Islet precursor cell (in vitro differentiated cells): ENCODE results near the gene HMGCLL1.

Experiments used
- DNase-seq: peaks from one replicate; pipeline ENCODE4 v3.0.0-alpha.2; 2018

HMGCLL1 gene

DNA sequence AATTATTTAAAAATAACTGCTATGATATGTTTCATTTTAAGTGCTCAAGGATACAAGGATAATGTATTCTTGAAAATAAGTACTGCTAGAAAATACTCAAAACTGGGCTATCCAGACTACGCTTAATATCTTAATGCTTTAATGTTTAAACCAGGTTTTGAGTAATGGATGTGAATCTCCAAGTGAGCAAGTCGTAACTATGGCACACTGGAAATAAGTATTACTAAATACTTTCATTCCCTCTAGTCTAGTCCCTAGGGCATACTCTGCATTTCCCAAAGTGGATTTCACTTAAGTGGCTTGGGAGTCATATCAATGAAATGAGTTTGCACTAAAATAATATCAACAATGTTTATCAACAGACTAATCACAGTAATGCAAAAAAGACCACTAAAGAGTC is 48.1 kb downstream of the HMGCLL1 start:
- DNase-seq = no peak

DNA sequence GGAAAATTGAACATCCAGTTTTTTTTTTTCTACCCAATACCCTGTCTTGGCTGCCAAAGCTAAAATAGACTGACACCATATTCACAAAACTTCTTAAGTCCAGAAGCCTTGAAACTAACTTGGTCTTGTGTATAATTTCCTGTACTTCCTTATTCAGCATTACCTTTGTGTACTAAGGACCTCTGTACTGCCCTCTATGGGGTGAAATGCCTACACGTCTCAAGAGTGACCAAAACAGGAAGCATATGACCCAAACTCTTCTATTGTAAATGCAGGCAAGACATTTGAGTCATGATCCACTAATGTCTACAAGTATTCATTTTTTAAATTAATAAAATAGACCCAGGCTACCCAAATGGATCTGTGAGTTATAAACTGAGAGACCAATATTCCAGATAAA is 50.4 kb downstream of the HMGCLL1 start:
- DNase-seq = no peak

DNA sequence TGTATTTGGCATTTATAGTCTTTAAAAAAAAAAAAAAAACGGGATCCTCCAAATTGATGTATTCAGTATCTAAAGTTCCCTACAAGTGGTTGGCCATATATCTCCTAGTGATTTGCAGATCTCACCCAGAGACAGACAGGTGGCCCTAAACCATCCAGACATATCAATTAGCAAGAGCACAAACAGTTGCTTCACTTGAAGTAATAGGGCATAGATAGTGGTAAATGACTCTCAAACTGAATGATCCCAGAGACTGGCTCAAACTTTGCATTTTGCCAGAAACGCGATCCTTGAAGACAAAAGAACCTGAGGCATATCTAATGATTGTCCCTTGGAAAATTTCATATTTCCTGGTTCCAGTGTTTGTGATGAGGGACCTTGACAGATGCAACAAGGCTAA is 54.6 kb downstream of the HMGCLL1 start:
- no peak for DNase-seq

DNA sequence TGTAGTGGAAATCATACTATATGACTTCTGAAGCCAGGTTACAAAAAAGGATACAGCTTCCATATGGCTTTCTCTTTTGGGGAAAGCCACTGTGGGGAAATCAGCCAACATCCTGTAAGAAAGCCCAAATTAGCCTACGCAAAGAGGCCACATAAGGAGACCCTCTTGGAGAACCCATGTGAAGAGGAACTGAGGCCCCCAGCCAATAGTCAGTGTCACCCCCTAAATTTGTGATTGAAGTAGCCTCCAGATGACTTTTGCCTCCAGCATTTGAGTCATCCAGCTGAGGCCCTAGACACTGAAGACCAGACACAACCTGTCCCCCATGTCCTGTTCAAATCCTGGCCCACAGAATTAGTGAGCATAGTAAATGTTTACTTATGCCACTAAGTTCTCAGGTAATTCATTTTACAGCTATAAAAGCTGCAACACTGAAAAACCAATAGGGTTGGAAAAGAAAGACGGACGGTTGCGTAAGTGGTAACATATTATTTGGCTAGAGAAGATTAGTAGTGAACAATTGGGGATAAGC is 60.4 kb downstream of the HMGCLL1 start:
- no peak for DNase-seq

DNA sequence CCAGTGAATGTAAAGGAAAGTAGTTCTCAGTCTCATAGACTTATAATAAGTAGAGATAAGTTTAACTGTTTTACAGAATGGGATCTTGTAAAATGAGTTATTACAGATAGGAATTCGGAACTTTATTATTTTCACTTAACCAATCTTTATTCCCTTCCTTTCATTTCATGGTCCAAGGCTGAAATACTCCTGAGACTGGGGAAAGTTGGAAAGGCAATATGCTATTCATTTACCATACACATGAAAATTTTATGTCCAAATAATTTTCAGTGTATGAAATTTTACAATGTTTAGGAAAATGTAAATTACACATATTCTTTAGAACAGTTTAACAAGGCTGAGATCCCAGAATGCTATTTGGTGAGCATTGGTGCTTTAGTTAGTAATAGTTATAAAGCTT is 62.3 kb downstream of the HMGCLL1 start:
- DNase-seq = no peak

DNA sequence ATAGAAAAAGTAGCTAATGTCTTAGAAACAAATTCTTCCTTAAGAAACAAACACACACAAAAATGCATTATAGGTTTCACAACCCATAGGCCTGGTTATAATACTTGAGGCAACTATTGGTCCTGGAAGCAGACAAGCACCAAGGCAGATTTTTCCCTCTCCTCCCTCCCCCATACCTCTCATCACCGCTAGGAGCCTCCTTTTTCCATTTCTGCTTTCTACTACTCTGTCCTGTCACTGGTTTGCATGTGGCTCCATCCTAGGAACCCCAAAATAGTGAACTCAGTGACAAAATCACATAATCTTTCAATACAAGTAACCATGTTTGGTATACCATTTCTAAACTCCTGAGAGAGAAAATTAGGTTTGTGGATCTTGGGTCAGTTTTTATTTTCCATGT is 66.1 kb downstream of the HMGCLL1 start:
- no peak for DNase-seq

DNA sequence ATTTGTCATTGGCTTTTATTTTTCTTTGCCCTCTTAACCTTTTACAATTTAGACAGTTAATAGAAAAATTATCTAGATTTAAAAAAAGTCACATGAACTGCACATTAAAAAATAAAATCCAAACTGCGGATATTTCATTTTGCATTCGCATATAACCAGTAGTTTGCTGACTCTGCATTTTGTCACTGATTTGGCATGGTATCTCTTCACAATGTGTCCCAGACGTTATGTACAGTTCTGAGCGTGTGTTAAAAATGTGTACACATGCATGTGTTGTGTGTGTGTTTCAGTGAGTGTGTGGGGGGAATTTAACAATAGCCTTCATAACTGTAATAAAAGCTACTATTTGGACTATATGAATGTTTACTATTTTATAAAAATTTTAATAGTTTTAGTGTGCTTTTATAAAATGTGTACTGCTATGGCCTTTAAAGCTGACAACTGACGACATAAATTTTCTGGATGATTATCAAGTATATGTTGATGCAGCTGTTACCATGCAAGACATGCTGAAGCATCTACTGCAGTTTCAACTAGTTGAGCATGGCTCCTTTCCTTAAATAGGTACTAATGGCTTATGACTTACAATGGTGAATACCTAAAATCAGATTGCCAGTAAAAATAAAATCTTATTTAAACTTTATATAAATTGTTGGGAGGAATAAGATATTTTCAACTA is 67.7 kb downstream of the HMGCLL1 start:
- no peak for DNase-seq

DNA sequence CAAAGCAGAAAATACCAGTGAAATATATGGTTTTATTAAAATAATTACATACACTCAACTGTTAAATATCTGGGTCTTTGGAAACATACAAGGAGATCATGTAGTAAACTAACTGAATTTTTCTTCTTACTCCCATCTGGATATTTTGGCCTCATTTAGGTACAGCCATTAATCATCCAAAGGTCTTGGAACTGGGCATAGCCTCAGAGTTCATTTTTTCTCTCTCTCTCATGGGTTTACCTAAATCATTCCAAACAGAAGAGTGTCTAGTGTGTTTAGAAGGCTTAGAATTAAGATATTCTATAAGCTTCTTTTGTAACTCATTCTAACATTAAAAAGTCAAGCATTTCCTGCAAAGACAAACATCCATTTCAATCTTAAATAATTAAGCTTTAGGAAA is 79.4 kb downstream of the HMGCLL1 start:
- DNase-seq = no peak

DNA sequence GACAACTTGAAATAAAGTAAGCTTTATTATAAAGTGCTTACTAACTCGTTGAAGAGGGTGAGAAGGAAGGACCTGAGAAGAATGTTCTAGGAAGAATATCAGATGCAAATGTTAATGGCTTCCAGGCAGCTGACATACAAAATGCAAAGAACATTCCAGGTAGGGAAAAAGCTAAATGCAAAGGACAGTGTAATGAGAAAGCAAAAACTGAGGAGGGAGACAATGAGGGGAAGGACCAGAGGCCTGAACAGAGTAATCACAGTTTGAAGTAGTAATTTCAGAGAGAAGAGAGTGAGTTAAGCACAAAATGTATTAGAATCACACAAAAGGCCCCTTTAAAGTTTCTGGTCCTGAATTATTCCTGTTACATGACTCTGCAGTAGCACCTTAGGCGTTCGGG is 81.3 kb downstream of the HMGCLL1 start:
- no peak for DNase-seq

DNA sequence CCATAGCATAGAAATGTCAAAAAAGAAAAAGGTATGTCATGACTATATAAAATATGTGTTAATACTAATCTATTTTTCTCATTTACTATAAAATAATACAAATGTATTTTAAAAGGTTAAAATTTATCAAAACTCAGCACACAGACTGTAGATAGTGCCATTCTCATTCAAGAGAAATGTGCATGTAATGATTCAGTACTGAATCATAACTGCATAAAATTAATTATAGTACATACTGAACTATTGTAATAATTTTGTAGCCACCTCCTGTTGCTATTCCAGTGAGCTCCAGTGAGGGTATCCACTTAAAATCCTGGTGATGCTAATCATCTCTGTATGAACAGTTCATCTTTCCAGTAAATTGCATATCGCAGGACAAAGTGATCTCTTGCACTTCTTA is 82.8 kb downstream of the HMGCLL1 start:
- no peak for DNase-seq

DNA sequence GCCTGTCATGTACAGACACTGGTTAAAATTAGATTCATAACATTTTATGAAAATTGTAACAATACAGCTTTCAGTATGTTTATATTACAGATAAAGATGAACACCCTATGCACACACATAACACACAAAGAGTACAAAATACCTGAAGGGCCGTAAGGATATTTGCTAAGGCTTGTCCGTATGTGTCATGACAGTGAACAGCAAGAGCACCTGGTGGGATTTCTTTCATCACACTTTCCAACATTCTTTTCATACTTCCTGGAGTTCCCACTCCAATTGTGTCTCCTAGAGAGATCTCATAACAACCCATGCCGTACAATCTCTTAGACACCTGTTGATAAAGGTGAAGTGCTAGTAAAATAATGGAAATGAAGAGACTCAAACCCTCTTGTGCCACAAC is 83.7 kb downstream of the HMGCLL1 start:
- DNase-seq = no peak

DNA sequence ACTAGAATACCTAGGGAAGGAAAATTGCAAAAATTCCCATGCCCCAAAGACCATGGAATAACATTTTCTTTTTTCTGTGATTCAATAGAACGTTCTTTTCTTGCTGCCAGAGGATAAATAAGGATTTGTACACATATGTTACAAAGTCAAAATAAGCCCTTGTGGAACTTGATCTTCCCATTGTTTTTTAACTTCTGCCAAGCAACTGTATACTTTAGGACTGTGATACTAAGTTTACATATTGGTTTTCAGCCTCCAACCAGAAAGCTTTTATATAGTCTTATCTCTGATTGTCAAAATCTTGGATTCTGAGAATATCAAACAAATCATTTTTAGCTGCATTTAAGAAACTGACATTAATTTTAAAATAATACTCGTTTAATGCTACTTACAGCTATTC is 84.6 kb downstream of the HMGCLL1 start:
- DNase-seq = no peak

DNA sequence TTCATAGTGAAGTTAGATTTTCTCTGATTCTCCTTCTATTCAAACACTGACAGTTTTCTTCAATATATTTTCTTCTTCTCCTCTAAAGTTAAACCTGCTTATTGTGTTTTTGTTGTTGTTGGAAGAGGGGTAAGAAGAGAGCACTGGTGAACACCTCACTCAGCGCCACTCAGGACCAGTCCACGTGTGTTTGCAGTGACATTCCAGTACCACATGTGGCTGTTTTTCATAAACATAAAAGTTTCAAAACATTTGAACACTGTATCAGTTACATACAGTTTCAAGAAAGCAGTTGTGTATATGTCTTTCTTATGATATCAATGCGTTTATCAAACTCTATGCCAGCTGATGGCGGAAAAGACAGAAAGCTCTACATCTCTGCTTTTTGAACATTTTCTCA is 86.7 kb downstream of the HMGCLL1 start:
- DNase-seq = no peak

DNA sequence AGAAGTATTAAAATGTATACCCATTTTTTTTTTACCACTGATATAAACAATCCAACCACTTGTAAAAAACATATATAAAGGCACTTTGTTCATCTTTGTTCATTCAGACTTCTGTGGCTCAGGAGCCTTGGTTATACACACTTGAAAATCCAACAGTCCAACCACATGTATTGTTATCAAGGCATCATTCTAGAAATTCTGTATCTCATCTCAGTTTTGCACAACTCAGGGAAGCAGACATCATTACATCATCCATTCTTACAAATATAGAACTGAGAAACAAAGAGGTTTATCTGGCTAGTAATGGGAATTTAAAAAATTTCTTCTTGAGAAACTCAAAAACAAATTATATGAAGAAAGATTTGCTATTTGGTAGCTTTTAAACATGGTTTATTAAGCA is 88.1 kb downstream of the HMGCLL1 start:
- no peak for DNase-seq

DNA sequence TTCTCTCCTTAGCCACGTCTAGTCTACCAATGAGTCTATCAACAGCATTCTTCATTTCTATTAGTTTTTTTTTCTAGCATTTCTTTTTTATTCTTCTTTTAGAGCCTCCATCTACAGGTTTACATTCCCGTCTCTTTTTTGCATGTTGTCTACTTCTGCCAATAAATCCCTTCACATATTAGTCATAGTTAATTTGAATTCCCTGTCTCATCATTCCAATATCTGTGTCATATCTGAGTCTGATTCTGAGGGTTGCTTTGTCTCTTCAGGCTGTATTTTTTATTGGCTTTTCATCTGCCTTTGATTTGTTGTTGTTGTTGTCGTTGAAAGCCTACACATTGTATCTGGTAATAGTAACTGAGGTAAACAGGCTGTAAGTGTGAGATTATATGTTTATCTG is 104.6 kb downstream of the HMGCLL1 start:
- no peak for DNase-seq

DNA sequence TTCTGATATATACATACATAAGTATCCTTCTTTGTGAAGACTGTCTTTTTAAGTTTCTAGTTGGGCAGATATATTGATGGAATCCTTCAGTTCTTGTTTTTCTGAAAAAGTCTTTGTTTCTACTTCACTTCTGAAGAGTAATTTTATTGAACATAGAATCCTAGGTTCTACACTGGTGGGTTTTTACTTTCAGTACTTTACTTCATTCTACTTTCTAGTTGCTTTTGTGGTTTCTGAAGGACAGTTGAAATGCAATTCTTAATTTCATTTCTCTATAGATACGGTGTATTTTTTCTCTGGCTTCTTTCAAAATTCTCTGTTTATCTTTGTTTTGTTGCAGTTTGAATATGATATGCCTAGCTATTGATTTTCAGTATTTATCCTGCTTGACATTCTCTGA is 105.3 kb downstream of the HMGCLL1 start:
- no peak for DNase-seq

DNA sequence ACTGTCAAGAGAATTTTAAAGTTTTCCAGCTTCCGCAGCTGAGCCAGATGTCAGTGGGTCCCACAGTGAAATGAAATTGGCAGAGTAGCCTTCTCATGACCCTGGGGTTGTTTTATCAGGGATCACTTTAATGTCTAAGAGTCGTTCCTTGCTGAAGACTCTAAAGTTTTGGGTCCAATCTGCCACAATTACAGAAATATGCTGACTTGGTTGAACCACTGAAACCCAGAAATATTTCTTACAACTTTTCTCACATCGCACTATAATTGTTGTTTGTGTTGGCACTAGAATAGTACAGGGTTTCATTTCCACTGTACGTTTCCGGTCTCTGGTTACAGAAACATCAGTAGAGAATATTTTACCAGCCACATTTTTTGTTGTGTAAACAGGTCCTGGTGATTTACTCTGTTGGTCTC is 109.0 kb downstream of the HMGCLL1 start:
- DNase-seq = no peak

DNA sequence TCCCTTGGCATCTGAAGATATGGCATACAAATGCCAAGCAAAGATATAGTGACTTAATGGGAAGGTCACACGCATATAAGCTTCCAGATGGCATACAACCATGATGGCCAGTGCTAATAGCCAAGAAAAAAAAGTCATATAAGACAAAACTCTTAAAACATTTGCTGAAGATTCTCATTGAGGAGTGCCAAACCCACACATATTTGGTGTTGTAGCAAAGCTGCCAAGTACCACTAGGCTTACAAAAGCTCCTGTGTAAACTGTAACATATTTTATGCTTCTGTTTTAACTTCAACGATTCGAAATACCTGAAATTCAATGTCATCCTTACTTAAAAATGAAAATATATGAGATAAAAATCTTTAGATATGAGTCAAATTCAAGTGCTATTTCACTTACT is 123.0 kb downstream of the HMGCLL1 start:
- DNase-seq = no peak

DNA sequence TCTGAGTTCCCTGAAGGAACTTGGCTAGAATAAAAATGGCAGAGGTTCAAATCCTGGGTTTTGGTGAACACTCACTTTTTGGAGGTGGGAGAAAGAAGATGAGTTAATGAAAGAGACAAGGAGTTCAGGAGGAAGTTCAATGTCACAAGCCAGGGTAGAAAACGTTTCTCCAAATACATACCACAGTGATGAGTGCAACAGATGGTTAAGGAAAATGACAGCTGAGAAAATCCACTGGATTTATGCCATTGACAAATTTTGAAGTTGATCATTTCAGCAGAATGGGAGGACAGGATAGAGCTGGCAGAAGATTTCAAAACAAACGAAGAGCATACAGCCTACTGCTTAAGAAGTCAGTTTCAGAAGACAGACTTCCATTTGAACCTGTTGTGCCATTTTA is 129.0 kb downstream of the HMGCLL1 start:
- DNase-seq = no peak

DNA sequence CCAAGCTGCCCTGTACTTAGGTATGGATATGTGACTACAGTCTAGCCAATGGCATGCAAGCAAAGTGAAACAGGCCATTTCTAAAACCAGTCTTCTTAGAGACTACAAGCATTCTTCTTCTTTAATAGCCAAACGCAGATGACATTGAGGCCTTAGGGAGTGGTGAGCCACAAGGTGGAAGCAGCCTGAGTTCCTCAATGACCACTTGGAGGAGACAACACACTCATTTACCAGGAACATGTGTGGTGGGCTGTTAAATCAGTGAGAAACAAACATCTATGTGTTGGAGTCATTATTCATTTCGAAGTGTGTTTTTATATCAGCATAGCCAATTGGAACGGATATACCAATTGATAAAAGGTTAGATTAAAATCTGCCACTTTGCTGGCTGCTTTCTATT is 129.8 kb downstream of the HMGCLL1 start:
- DNase-seq = peak; percentile 49

DNA sequence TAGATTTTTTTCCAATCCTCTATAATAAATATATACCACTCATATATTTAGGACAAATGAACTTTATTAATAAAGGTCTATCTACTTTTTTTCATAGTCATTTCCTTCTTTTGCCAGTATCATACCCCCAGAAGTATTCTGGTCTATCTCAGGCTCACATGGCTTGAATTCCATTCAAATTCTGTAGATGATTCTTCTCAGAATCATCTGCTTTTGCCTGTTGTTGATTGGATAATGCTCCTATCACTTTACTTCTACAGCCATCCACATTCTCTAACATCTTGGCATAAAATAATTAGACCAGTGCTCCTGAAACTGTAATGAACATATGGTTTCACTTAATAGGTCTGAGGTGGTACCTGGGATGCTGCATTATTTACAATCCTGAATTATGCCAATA is 130.5 kb downstream of the HMGCLL1 start:
- DNase-seq = no peak

DNA sequence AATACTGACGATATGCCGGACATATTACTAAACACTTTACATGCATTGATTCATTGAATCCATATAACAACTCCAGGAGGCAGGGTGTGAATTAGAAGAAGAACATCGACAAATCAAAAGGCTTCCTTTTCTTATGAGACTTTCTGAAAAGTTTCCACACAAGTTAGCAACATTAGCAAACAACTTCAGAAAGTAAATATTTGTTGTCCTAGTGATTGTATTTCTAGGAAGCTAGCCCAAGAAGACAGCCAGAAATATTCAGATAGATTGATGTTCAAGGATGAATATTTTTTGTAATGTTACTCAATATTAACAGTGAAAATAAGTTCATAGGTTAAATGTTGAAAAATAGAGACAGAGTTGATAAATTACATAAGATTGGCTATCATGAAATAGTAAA is 131.1 kb downstream of the HMGCLL1 start:
- DNase-seq = no peak

DNA sequence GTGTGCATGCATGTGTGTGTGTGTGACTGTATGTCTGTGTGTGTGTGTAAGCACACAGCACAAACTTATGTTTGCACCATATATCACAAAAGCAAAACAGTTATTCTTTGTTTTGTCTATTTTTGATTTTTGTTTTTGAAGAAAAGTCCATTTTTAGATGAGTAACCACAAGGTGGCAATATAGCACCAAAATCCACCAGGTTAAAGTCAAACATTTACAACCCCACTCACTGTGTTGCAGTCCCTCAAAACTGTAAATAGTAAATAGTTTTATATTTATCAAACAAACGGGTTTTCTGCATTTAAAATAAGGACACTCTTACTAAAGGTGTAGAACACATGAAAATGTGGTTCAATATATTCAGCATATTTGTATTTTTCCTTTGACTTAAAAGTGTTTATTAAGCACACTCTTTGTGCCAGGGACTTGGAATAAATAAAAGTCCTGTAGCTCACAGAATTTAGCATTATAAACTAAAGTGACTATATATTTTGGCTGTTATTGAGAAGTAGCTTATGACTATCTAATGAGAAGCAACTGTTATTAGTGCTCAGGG is 133.3 kb downstream of the HMGCLL1 start:
- DNase-seq = no peak

DNA sequence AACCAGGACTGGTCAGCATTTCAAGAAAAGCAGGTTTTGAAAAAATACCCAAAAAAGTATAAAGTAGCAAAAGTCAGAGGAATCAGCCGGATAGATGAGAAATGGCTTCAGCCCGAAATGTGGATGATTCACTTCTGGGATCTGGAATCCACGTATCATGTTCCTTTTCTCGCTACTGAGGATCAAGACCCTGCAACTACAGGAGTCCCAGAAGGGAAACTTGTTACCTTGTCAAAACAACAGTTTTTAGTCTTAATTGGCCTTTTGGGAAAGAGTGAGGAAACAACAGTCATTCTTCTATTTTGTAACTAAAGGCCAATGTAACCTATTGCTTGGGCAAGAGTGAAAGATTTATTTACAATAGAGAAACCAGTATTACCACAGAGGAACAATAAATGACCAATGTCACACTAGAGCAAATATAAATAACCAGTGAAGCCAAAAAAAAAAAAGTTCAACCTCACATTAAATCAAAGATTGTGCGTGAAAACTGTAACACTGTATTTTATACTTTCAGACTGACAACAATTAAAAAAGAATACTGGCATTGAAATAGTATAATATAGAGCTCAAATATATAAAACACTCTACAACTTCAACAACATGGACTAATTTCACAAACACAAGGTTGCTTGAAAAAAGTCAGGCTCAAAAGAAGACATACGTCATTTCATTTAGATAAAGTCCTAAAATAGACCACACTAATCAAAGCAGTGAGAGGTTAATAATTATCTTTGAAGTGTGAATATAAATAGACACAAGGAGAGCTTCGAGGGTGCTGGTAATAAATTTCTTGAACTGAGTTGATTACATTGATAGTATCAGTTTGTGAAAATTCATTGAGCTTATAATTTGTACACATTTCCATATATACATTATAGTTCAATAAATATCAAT is 135.5 kb downstream of the HMGCLL1 start:
- DNase-seq = no peak
